HL-60 (cell line): ENCODE data around the gene VAMP5.

Experiments
- CTCF ChIP-seq: IDR thresholded peaks from one replicate; pipeline ENCODE4 v1.5.1; 2011; ENCODE audit warnings: low read length, control low read depth, inconsistent platforms; ENCODE audit not compliant: insufficient read depth
- GABPA ChIP-seq: IDR thresholded peaks from 2 replicates; pipeline ENCODE4 v1.6.1; 2012; ENCODE audit warnings: low read depth

DNA sequence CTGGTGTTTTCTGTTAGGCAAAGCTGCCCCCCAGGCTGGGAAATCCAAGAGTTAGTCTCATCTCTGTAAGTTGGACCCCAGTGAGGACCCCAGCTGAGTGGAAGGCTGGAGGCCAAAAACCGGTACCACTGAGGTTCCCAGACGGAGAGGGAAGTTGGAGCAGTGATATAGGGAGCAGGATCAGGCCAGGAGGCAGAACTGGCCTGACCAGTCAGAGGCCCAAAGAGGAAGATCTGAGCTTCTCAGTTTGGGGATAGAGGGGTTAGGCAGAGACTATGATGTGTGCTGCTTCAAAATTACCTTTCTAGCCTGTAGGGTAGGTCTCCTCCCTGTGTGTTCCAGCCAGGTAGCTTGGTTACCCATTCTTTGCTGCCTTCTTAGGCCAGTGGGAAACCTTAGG is 6.7 kb downstream of the VAMP5 start:
- TF ChIP-seq CTCF (no peak), GABPA (no peak)
